ENCODE measurements around the gene CEBPZ.

Gene CEBPZ

DNA sequence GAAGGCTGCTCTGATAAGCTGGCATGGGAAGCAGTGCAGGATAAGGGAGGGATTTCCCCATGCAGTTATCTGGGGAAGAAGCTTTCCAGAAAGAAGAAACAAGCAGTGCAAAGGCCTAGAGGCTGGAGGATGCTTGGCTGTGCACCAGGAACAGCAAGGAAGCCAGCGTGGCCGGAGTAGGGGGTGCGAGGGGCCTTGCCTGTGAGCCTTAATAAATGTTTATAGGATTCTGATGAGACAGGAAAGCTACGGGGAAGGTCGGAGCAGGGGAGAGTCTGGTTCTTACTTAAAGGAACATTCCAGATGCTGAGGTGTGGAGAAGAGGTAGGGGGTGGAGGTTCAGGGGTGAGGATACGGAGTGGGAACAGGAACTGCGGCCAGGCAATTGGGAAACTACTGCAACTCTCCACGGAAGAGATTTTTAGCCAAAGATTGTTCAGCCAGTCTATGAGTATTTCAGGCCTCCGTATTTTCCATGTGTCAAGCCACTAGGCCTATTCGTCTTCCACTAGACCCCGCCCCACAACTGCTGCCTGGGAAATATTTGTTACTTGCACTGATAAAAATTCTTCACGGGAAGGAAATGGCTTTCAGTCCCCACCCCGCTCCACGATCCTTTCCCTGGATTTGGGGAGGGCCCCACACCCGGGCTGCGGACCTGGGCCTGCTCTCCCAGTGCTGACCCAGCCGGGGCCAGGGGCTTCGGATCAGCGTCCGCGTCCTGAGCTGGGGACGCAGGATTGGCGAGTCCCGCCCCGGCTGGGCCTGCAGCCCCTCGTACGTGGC lies 75.1 kb downstream of the CEBPZ start:
- TF ChIP-seq, protein P1, sequence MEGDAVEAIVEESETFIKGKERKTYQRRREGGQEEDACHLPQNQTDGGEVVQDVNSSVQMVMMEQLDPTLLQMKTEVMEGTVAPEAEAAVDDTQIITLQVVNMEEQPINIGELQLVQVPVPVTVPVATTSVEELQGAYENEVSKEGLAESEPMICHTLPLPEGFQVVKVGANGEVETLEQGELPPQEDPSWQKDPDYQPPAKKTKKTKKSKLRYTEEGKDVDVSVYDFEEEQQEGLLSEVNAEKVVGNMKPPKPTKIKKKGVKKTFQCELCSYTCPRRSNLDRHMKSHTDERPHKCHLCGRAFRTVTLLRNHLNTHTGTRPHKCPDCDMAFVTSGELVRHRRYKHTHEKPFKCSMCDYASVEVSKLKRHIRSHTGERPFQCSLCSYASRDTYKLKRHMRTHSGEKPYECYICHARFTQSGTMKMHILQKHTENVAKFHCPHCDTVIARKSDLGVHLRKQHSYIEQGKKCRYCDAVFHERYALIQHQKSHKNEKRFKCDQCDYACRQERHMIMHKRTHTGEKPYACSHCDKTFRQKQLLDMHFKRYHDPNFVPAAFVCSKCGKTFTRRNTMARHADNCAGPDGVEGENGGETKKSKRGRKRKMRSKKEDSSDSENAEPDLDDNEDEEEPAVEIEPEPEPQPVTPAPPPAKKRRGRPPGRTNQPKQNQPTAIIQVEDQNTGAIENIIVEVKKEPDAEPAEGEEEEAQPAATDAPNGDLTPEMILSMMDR (IDR thresholded peaks at IDR 0.05; ENCODE audit: poor library complexity, severe bottlenecking): no peak
- no peaks in the 10 kb centered on the region for H3K27me3 ChIP-seq (ENCODE audit: insufficient read depth, poor library complexity, severe bottlenecking)
- peak overlapping the region; percentile 83 for H3K4me3 ChIP-seq (ENCODE audit: severe bottlenecking)
- peak overlapping the region; percentile 78 for H3K27ac ChIP-seq (ENCODE audit: poor library complexity, severe bottlenecking)
- DNase-seq (ENCODE audit: low spot score) (no peak), ATAC-seq (ENCODE audit: low read depth) (peak; percentile 51)
- H3K36me3 ChIP-seq (ENCODE audit: low read depth): peaks cover 15% of the 10 kb centered on the region
- peaks cover 15% of the 10 kb centered on the region for H3K4me1 ChIP-seq (ENCODE audit: insufficient read depth, poor library complexity, severe bottlenecking)
- H3K9me3 ChIP-seq (ENCODE audit: severe bottlenecking): no peaks in the 10 kb centered on the region

DNA sequence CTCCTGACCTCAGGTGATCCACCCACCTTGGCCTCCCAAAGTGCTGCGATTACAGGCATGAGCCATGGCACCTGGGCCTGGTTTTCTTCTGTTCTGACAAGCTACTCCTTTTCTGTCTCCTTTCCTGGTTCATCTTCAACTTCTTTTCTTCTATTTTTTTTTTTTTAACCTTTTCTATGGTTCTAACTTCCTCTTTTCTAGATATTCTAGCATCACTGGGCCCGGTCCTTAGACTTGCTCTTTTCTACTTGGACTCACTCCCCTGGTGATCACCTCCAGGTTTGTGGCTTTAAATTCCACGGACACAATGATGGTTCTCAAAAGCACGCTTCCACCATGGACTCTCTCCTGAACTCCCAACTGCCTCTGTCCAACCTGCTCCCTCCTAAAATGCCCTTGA lies 76.6 kb downstream of the CEBPZ start:
- Histone ChIP-seq H3K9me3 (ENCODE audit: severe bottlenecking) (no peaks in the 10 kb centered on the region), H3K36me3 (ENCODE audit: low read depth) (peaks cover 15% of the 10 kb centered on the region), H3K4me3 (ENCODE audit: severe bottlenecking) (no peak overlapping the region), H3K27ac (ENCODE audit: poor library complexity, severe bottlenecking) (no peak overlapping the region), H3K27me3 (ENCODE audit: insufficient read depth, poor library complexity, severe bottlenecking) (no peaks in the 10 kb centered on the region), H3K4me1 (ENCODE audit: insufficient read depth, poor library complexity, severe bottlenecking) (peaks cover 15% of the 10 kb centered on the region)
- ATAC-seq (ENCODE audit: low read depth) (no peak), DNase-seq (ENCODE audit: low spot score) (no peak)
- TF ChIP-seq, protein P1 (IDR thresholded peaks at IDR 0.05; ENCODE audit: poor library complexity, severe bottlenecking): no peak

DNA sequence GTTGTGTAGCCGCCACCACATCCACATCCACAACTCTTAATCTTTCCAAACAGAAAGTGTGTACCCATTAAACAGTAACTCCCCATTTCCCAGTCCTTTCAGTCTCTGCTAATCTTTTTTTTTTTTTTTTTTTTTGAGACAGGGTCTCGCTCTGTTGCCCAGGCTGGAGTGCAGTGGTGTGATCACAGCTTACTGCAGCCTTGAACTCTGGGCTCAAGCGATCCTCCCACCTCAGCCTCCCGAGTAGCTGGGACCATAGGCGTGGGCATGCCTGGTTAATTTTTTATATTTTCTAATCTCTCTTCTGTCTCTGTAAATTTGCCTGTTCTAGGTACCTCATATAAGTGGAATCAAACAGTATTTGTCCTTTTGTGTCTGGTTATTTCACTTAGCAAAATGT lies 78.2 kb downstream of the CEBPZ start:
- Histone ChIP-seq H3K36me3 (ENCODE audit: low read depth) (peaks cover 25% of the 10 kb centered on the region), H3K27ac (ENCODE audit: poor library complexity, severe bottlenecking) (no peak overlapping the region), H3K9me3 (ENCODE audit: severe bottlenecking) (no peaks in the 10 kb centered on the region), H3K4me3 (ENCODE audit: severe bottlenecking) (no peak overlapping the region), H3K27me3 (ENCODE audit: insufficient read depth, poor library complexity, severe bottlenecking) (no peaks in the 10 kb centered on the region), H3K4me1 (ENCODE audit: insufficient read depth, poor library complexity, severe bottlenecking) (peaks cover 15% of the 10 kb centered on the region)
- ATAC-seq (ENCODE audit: low read depth) (no peak), DNase-seq (ENCODE audit: low spot score) (no peak)
- TF ChIP-seq, protein P1 (IDR thresholded peaks at IDR 0.05; ENCODE audit: poor library complexity, severe bottlenecking): no peak
